KMS-11 (cell line): ENCODE results near the gene DRAP1.

Experiments
- H2AFZ ChIP-seq: fragments of 200-600 bp; sonication (generic); 2 replicates; pipeline ENCODE4 v1.6.1; 2016; ENCODE audit warnings: antibody characterized with exemption, mixed run types, low read depth
- H3K27ac ChIP-seq: fragments of 200-600 bp; sonication (generic); 2 replicates; pipeline ENCODE4 v1.6.1; 2016; ENCODE audit warnings: mild to moderate bottlenecking, mixed run types
- H3K27me3 ChIP-seq: fragments of 200-600 bp; sonication (generic); 2 replicates; pipeline ENCODE4 v1.6.1; 2017; ENCODE audit warnings: mild to moderate bottlenecking, low read depth, mixed run types, moderate library complexity; ENCODE audit not compliant: insufficient read depth
- H3K36me3 ChIP-seq: fragments of 200-600 bp; sonication (generic); 2 replicates; pipeline ENCODE4 v1.6.1; 2017; ENCODE audit warnings: mild to moderate bottlenecking, mixed run types; ENCODE audit not compliant: insufficient read depth
- H3K4me1 ChIP-seq: fragments of 200-600 bp; sonication (generic); 2 replicates; pipeline ENCODE4 v1.6.1; 2016; ENCODE audit warnings: mild to moderate bottlenecking, low read depth, mixed run types; ENCODE audit not compliant: poor library complexity, severe bottlenecking
- H3K4me2 ChIP-seq: fragments of 200-600 bp; sonication (generic); 2 replicates; pipeline ENCODE4 v1.7.0; 2016; ENCODE audit warnings: mild to moderate bottlenecking, mixed run types
- H3K4me3 ChIP-seq: fragments of 200-600 bp; sonication (generic); IDR thresholded peaks from 2 replicates; pipeline ENCODE4 v1.6.1; 2017; ENCODE audit warnings: low read depth, low read length, mixed read lengths; ENCODE audit not compliant: insufficient read depth
- H3K79me2 ChIP-seq: fragments of 200-600 bp; sonication (generic); 2 replicates; pipeline ENCODE4 v1.6.1; 2016; ENCODE audit warnings: low read depth, mixed run types; ENCODE audit not compliant: insufficient read depth
- H3K9ac ChIP-seq: fragments of 200-600 bp; sonication (generic); 2 replicates; pipeline ENCODE4 v1.6.1; 2016; ENCODE audit warnings: mild to moderate bottlenecking, mixed run types
- H4K20me1 ChIP-seq: fragments of 200-600 bp; sonication (generic); 2 replicates; pipeline ENCODE4 v1.6.1; 2016; ENCODE audit warnings: mild to moderate bottlenecking, mixed run types; ENCODE audit not compliant: insufficient read depth
- CTCF ChIP-seq: fragments of 200-600 bp; sonication (generic); conservative IDR thresholded peaks from 2 replicates; pipeline ENCODE4 v1.6.1; 2017; ENCODE audit warnings: low read depth, mild to moderate bottlenecking, antibody characterized with exemption, low read length, moderate library complexity, mixed read lengths

Gene DRAP1

GRCh38 chr11:65967329-65967934 lies 48.2 kb downstream of the DRAP1 start:
- H3K4me3 ChIP-seq = no peak overlapping the region
- H3K79me2 ChIP-seq = peaks cover 20% of the 10 kb centered on the region
- H2AFZ ChIP-seq = no peak overlapping the region
- 0 out of 2 replicates have a peak, but pooled peaks cover 3% of the 10 kb centered on the region for H4K20me1 ChIP-seq
- peaks cover 16% of the 10 kb centered on the region for H3K4me1 ChIP-seq
- TF ChIP-seq CTCF = no peak
- H3K36me3 ChIP-seq = no peaks in the 10 kb centered on the region
- no peak overlapping the region for H3K9ac ChIP-seq
- H3K4me2 ChIP-seq = no peak overlapping the region
- no peaks in the 10 kb centered on the region for H3K27me3 ChIP-seq
- H3K27ac ChIP-seq = no peak overlapping the region

- H3K4me2 ChIP-seq = no peak overlapping the region
- H2AFZ ChIP-seq = no peak overlapping the region
- no peak overlapping the region for H3K4me3 ChIP-seq
- H3K27me3 ChIP-seq = no peaks in the 10 kb centered on the region
- peaks cover 1% of the 10 kb centered on the region for H3K4me1 ChIP-seq
- H3K9ac ChIP-seq = no peak overlapping the region
- peaks cover 6% of the 10 kb centered on the region; the same call in 1 of the 2 replicates for H3K79me2 ChIP-seq
- no peak for TF ChIP-seq CTCF
- H4K20me1 ChIP-seq = no peaks in the 10 kb centered on the region
- H3K36me3 ChIP-seq = no peaks in the 10 kb centered on the region
- H3K27ac ChIP-seq = no peak overlapping the region
These were observed 49.6 kb downstream of the DRAP1 start for GRCh38 chr11:65968600-65969482.
